DOHH2 (cell line): Measurements from ENCODE around the gene MPPED2.

Source experiments
- EZH2phosphoT487 ChIP-seq: fragments of 200-600 bp; sonication (generic); IDR thresholded peaks from 2 replicates; pipeline ENCODE4 v1.6.1; 2017; ENCODE audit warnings: borderline replicate concordance, mild to moderate bottlenecking, antibody characterized with exemption, low read length, moderate library complexity, mixed read lengths
- TF ChIP-seq, protein P1 (sequence below): fragments of 200-600 bp; sonication (generic); IDR thresholded peaks from one replicate; pipeline ENCODE4 v1.5.1; 2014; ENCODE audit warnings: antibody characterized with exemption, mild to moderate bottlenecking, low read depth, low read length; ENCODE audit not compliant: poor library complexity, severe bottlenecking

GRCh38 chr11:30420233-30420787 lies 165.8 kb downstream of the MPPED2 start:
- no peak for TF ChIP-seq EZH2phosphoT487
- TF ChIP-seq, protein P1, sequence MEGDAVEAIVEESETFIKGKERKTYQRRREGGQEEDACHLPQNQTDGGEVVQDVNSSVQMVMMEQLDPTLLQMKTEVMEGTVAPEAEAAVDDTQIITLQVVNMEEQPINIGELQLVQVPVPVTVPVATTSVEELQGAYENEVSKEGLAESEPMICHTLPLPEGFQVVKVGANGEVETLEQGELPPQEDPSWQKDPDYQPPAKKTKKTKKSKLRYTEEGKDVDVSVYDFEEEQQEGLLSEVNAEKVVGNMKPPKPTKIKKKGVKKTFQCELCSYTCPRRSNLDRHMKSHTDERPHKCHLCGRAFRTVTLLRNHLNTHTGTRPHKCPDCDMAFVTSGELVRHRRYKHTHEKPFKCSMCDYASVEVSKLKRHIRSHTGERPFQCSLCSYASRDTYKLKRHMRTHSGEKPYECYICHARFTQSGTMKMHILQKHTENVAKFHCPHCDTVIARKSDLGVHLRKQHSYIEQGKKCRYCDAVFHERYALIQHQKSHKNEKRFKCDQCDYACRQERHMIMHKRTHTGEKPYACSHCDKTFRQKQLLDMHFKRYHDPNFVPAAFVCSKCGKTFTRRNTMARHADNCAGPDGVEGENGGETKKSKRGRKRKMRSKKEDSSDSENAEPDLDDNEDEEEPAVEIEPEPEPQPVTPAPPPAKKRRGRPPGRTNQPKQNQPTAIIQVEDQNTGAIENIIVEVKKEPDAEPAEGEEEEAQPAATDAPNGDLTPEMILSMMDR: no peak
